ENCODE results near the gene NFATC2.

NFATC2 gene

GRCh38 chr20:51554538-51555165 is 12.1 kb upstream of the NFATC2 start:
- H3K4me3 ChIP-seq (ENCODE audit: low read depth, low read length): no peak overlapping the region
- no peaks in the 10 kb centered on the region for H3K36me3 ChIP-seq (ENCODE audit: control insufficient read depth in 2 of 2, insufficient read depth in 1 of 2, low read length in 2 of 2)
- no peak overlapping the region for H3K27ac ChIP-seq (ENCODE audit: extremely low read depth, low read depth, low read length)
- TF ChIP-seq, protein P1, sequence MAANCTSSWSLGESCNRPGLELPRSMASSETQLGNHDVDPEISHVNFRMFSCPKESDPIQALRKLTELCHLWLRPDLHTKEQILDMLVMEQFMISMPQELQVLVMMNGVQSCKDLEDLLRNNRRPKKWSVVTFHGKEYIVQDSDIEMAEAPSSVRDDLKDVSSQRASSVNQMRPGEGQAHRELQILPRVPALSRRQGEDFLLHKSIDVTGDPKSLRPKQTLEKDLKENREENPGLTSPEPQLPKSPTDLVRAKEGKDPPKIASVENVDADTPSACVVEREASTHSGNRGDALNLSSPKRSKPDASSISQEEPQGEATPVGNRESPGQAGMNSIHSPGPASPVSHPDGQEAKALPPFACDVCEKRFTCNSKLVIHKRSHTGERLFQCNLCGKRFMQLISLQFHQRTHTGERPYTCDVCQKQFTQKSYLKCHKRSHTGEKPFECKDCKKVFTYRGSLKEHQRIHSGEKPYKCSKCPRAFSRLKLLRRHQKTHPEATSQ (tag by site-specific recombination; IDR thresholded peaks at IDR 0.05): no peak
- no peak for TF ChIP-seq ZNF404 (tag by site-specific recombination; IDR thresholded peaks at IDR 0.05)
- TF ChIP-seq PRDM1 (tag by site-specific recombination; IDR thresholded peaks at IDR 0.05): no peak
- no peak for TF ChIP-seq ZBTB21 (tag by site-specific recombination; IDR thresholded peaks at IDR 0.05)
- TF ChIP-seq ZNF488 (tag by site-specific recombination; IDR thresholded peaks at IDR 0.05): no peak
- TF ChIP-seq ZNF184 (tag by site-specific recombination; IDR thresholded peaks at IDR 0.05): no peak
- TF ChIP-seq ZNF610 (tag by site-specific recombination; IDR thresholded peaks at IDR 0.05; ENCODE audit: borderline replicate concordance): no peak
- TF ChIP-seq ZNF24 (tag by site-specific recombination; IDR thresholded peaks at IDR 0.05): no peak
- no peak for TF ChIP-seq ZNF580 (tag by site-specific recombination; IDR thresholded peaks at IDR 0.05)
- TF ChIP-seq ZNF423 (tag by site-specific recombination; IDR thresholded peaks at IDR 0.05): no peak
- TF ChIP-seq, protein P2, sequence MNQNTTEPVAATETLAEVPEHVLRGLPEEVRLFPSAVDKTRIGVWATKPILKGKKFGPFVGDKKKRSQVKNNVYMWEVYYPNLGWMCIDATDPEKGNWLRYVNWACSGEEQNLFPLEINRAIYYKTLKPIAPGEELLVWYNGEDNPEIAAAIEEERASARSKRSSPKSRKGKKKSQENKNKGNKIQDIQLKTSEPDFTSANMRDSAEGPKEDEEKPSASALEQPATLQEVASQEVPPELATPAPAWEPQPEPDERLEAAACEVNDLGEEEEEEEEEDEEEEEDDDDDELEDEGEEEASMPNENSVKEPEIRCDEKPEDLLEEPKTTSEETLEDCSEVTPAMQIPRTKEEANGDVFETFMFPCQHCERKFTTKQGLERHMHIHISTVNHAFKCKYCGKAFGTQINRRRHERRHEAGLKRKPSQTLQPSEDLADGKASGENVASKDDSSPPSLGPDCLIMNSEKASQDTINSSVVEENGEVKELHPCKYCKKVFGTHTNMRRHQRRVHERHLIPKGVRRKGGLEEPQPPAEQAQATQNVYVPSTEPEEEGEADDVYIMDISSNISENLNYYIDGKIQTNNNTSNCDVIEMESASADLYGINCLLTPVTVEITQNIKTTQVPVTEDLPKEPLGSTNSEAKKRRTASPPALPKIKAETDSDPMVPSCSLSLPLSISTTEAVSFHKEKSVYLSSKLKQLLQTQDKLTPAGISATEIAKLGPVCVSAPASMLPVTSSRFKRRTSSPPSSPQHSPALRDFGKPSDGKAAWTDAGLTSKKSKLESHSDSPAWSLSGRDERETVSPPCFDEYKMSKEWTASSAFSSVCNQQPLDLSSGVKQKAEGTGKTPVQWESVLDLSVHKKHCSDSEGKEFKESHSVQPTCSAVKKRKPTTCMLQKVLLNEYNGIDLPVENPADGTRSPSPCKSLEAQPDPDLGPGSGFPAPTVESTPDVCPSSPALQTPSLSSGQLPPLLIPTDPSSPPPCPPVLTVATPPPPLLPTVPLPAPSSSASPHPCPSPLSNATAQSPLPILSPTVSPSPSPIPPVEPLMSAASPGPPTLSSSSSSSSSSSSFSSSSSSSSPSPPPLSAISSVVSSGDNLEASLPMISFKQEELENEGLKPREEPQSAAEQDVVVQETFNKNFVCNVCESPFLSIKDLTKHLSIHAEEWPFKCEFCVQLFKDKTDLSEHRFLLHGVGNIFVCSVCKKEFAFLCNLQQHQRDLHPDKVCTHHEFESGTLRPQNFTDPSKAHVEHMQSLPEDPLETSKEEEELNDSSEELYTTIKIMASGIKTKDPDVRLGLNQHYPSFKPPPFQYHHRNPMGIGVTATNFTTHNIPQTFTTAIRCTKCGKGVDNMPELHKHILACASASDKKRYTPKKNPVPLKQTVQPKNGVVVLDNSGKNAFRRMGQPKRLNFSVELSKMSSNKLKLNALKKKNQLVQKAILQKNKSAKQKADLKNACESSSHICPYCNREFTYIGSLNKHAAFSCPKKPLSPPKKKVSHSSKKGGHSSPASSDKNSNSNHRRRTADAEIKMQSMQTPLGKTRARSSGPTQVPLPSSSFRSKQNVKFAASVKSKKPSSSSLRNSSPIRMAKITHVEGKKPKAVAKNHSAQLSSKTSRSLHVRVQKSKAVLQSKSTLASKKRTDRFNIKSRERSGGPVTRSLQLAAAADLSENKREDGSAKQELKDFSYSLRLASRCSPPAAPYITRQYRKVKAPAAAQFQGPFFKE (tag by site-specific recombination; IDR thresholded peaks at IDR 0.05; ENCODE audit: borderline replicate concordance): no peak
- no peak for TF ChIP-seq GLI4 (tag by site-specific recombination; IDR thresholded peaks at IDR 0.05)
- no peak for TF ChIP-seq ZNF707 (tag by site-specific recombination; IDR thresholded peaks at IDR 0.05)
- TF ChIP-seq BCL11B (tag by site-specific recombination; IDR thresholded peaks at IDR 0.05; ENCODE audit: low read depth): no peak
- TF ChIP-seq ZNF311 (tag by site-specific recombination; IDR thresholded peaks at IDR 0.05; ENCODE audit: borderline replicate concordance): no peak
- TF ChIP-seq HOXC10 (CRISPR knock-in tag; IDR thresholded peaks at IDR 0.05): no peak
- POLR2A ChIA-PET: no interaction called here
- H3K4me1 ChIP-seq (ENCODE audit: control insufficient read depth, insufficient read depth, low read length): no peaks in the 10 kb centered on the region
- CTCF ChIA-PET: no interaction called here
- no peaks in the 10 kb centered on the region for H3K9me3 ChIP-seq (ENCODE audit: control insufficient read depth, insufficient read depth, low read depth, low read length)

GRCh38 chr20:51553897-51554486 is 11.5 kb upstream of the NFATC2 start:
- Histone ChIP-seq H3K9me3 (ENCODE audit: control insufficient read depth, insufficient read depth, low read depth, low read length) (no peaks in the 10 kb centered on the region), H3K36me3 (ENCODE audit: control insufficient read depth in 2 of 2, insufficient read depth in 1 of 2, low read length in 2 of 2) (no peaks in the 10 kb centered on the region), H3K27ac (ENCODE audit: extremely low read depth, low read depth, low read length) (no peak overlapping the region), H3K4me1 (ENCODE audit: control insufficient read depth, insufficient read depth, low read length) (no peaks in the 10 kb centered on the region), H3K4me3 (ENCODE audit: low read depth, low read length) (no peak overlapping the region)
- ChIA-PET CTCF (no interaction called here), POLR2A (no interaction called here)
- TF ChIP-seq ZBTB20 (tag by site-specific recombination; IDR thresholded peaks at IDR 0.05) (no peak), ZFP41 (tag by site-specific recombination; IDR thresholded peaks at IDR 0.05; ENCODE audit: borderline replicate concordance) (no peak), PRDM1 (tag by site-specific recombination; IDR thresholded peaks at IDR 0.05) (no peak), ZNF529 (tag by site-specific recombination; IDR thresholded peaks at IDR 0.05; ENCODE audit: insufficient replicate concordance) (no peak), ZNF114 (tag by site-specific recombination; IDR thresholded peaks at IDR 0.05) (no peak), ZFP3 (tag by site-specific recombination; IDR thresholded peaks at IDR 0.05; ENCODE audit: low read depth) (no peak), ZNF549 (tag by site-specific recombination; IDR thresholded peaks at IDR 0.05) (no peak)
- TF ChIP-seq, protein P3, sequence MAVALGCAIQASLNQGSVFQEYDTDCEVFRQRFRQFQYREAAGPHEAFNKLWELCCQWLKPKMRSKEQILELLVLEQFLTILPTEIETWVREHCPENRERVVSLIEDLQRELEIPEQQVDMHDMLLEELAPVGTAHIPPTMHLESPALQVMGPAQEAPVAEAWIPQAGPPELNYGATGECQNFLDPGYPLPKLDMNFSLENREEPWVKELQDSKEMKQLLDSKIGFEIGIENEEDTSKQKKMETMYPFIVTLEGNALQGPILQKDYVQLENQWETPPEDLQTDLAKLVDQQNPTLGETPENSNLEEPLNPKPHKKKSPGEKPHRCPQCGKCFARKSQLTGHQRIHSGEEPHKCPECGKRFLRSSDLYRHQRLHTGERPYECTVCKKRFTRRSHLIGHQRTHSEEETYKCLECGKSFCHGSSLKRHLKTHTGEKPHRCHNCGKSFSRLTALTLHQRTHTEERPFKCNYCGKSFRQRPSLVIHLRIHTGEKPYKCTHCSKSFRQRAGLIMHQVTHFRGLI (tag by site-specific recombination; IDR thresholded peaks at IDR 0.05): no peak
- TF ChIP-seq, protein P4, sequence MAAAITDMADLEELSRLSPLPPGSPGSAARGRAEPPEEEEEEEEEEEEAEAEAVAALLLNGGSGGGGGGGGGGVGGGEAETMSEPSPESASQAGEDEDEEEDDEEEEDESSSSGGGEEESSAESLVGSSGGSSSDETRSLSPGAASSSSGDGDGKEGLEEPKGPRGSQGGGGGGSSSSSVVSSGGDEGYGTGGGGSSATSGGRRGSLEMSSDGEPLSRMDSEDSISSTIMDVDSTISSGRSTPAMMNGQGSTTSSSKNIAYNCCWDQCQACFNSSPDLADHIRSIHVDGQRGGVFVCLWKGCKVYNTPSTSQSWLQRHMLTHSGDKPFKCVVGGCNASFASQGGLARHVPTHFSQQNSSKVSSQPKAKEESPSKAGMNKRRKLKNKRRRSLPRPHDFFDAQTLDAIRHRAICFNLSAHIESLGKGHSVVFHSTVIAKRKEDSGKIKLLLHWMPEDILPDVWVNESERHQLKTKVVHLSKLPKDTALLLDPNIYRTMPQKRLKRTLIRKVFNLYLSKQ (tag by site-specific recombination; IDR thresholded peaks at IDR 0.05; ENCODE audit: borderline replicate concordance): no peak

Data from HEK293 (cell line).